MCF 10A (cell line): ENCODE results near the gene MKLN1. TPM values are rescaled to one million over a fixed set of nuclear protein-coding genes. Genes with fewer than 3 reads are reported as not detected.

Source experiments
- BruUV-seq: library from RNA; stranded (reverse); fragments of 400-500 nt; replicated peaks from 2 replicates; lab custom pipeline; 2021; lab: Mats Ljungman, UMichigan
- CTCF ChIA-PET: fragments of 300-600 bp; sonication (Branson Sonifier 250); formaldehyde crosslinking; extraction: SDS; loops from one replicate; lab custom pipeline; 2021; ENCODE audit warnings: antibody characterized with exemption, inconsistent platforms; lab: Yijun Ruan, JAX
- POLR2A ChIA-PET: fragments of 300-600, 350-650 bp; sonication (Branson Sonifier 250); formaldehyde crosslinking; extraction: SDS; loops from one replicate; lab custom pipeline; 2020; ENCODE audit warnings: antibody characterized with exemption, inconsistent platforms; lab: Yijun Ruan, JAX
- DNase-seq: peaks from one replicate; pipeline ENCODE4 v3.0.0-alpha.2; 2018; ENCODE audit not compliant: unreplicated experiment
- H3K27ac Mint-ChIP-seq: one replicate; pipeline ENCODE4 v1.8.0; 2022; ENCODE audit warnings: mild to moderate bottlenecking, low read depth, mixed read lengths; ENCODE audit not compliant: unreplicated experiment
- H3K27me3 Mint-ChIP-seq: one replicate; pipeline ENCODE4 v1.8.0; 2022; ENCODE audit warnings: mixed read lengths; ENCODE audit not compliant: insufficient read depth, unreplicated experiment
- H3K36me3 Mint-ChIP-seq: one replicate; pipeline ENCODE4 v1.8.0; 2022; ENCODE audit warnings: mild to moderate bottlenecking, moderate library complexity, mixed read lengths; ENCODE audit not compliant: insufficient read depth, unreplicated experiment
- H3K4me1 Mint-ChIP-seq: one replicate; pipeline ENCODE4 v1.8.0; 2022; ENCODE audit warnings: mixed read lengths; ENCODE audit not compliant: insufficient read depth, unreplicated experiment
- H3K4me3 Mint-ChIP-seq: one replicate; pipeline ENCODE4 v1.8.0; 2022; ENCODE audit warnings: mild to moderate bottlenecking, moderate library complexity, mixed read lengths; ENCODE audit not compliant: unreplicated experiment
- H3K9me3 Mint-ChIP-seq: one replicate; pipeline ENCODE4 v1.8.0; 2022; ENCODE audit warnings: mixed read lengths; ENCODE audit not compliant: unreplicated experiment
- CTCF ChIP-seq: fragments of 200-600 bp; IDR thresholded peaks from one replicate; pipeline ENCODE4 v1.8.0; 2022; ENCODE audit warnings: antibody characterized with exemption, mild to moderate bottlenecking; ENCODE audit not compliant: unreplicated experiment
- intact Hi-C: fragments of 100-400 bp; cut with micrococcal nuclease; formaldehyde crosslinking; loops from 2 replicates; pipeline ENCODE4 v1.14.1; 2022
- total RNA-seq: library from RNA; stranded (reverse); gene quantifications from 2 replicates; pipeline ENCODE4 v1.2.3, GENCODE V29; 2022

The MKLN1 gene
- total RNA-seq, 1 experiment from 2014 or later = 35.6 TPM

- Mint-ChIP-seq H3K4me3 (no peak overlapping the region), H3K27me3 (no peaks in the 10 kb centered on the region), H3K27ac (no peak overlapping the region), H3K36me3 (no peaks in the 10 kb centered on the region), H3K4me1 (peaks cover 9% of the 10 kb centered on the region), H3K9me3 (no peaks in the 10 kb centered on the region)
- BruUV-seq = no TSS peak
- ChIA-PET CTCF (interaction anchor here (0.6 to 2.5 kb wide), 5 partner anchors 13 to 189 kb away, joined by 3 to 8 read pairs (median 3); no protein-coding TSS in a partner anchor), POLR2A (no interaction called here)
- DNase-seq = no peak
- TF ChIP-seq CTCF = no peak
- intact Hi-C loops = no loop called here
Measured at GRCh38 chr7:131533566-131534561, 206.2 kb downstream of the MKLN1 start.

DNA sequence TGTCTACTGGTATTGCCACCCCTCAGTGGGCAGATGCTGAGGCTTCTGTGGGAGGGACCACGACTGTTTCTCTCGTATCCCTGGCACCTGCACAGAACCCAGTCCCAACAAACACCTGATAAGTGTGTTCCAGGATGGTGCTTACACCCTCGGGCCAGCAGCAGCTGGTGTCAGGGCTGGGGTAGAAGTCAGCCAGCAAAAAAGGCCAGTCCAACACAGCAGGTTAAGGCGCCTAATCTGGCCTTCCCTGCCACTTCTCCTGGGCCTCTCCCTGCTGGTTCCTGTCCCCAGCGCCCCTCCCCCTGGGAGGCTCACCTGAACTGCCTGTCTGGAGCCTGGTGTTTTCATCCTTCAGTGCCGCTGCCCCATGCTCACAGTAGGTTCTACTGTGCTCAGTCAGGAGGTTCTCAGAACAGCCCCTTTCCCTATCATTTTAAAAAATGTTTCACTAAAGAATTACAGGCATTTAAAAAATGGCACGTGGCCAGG lies 208.7 kb downstream of the MKLN1 start:
- no TSS peak for BruUV-seq
- TF ChIP-seq CTCF = no peak
- intact Hi-C loops = no loop called here
- H3K4me1 Mint-ChIP-seq = peaks cover 16% of the 10 kb centered on the region
- ChIA-PET CTCF (interaction anchor here (2.1 kb wide), 1 partner anchor 12 kb away, joined by 7 read pairs; no protein-coding TSS in a partner anchor), POLR2A (interaction anchor here (0.7 kb wide), 1 partner anchor 96 kb away, joined by 4 read pairs; no protein-coding TSS in a partner anchor)
- H3K27ac Mint-ChIP-seq = no peak overlapping the region
- no peaks in the 10 kb centered on the region for H3K9me3 Mint-ChIP-seq
- H3K27me3 Mint-ChIP-seq = no peaks in the 10 kb centered on the region
- H3K4me3 Mint-ChIP-seq = no peak overlapping the region
- H3K36me3 Mint-ChIP-seq = no peaks in the 10 kb centered on the region
- DNase-seq = no peak

DNA sequence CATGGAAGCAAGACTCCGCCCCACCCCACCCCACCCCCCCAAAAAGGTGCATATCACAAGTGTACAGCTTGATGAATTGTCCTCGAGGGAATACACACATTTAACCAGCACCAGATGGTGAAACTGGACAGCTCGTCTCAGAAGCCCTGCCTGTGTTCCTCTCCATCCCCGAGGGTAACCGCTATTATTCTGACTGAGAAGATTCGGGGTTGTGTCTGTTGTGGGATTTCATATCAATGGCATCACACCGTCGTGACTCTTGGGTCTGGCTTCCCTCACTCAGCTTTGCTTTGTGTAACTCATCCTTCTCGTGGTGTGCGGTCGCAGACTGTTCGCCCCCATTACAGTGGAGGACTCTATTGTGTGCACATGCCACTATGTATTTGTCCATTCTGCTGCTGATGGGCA lies 209.9 kb downstream of the MKLN1 start:
- no TSS peak for BruUV-seq
- Mint-ChIP-seq H3K9me3 (no peaks in the 10 kb centered on the region), H3K4me1 (peaks cover 16% of the 10 kb centered on the region), H3K27me3 (no peaks in the 10 kb centered on the region), H3K36me3 (no peaks in the 10 kb centered on the region), H3K27ac (no peak overlapping the region), H3K4me3 (no peak overlapping the region)
- TF ChIP-seq CTCF = no peak
- no peak for DNase-seq
- CTCF ChIA-PET = interaction anchor here (2.1 kb wide), 1 partner anchor 10 kb away, joined by 7 read pairs; no protein-coding TSS in a partner anchor
- intact Hi-C loops = no loop called here
- POLR2A ChIA-PET = no interaction called here
